ENCODE results near the gene ATP6V1F. TPM values are rescaled to one million over a fixed set of nuclear protein-coding genes. Genes with fewer than 3 reads are reported as not detected.
"Not testable (repeated sequence)": the region's sequence is repeated elsewhere in the genome, so short reads cannot be mapped to it uniquely, and the experiment has no call there.

Gene ATP6V1F
- polyA plus RNA-seq, 12 donors = 94.5 to 144 (median 109) TPM; not detected in 1

- no peak for DNase-seq
These were observed 30.8 kb downstream of the ATP6V1F start for GRCh38 chr7:128893251-128894100.

- no peak for DNase-seq
These were observed 31.4 kb downstream of the ATP6V1F start for GRCh38 chr7:128894101-128894440.

GRCh38 chr7:128895320-128895719, 32.7 kb downstream of the ATP6V1F start:
- no peak for DNase-seq

GRCh38 chr7:128899392-128899791, 36.7 kb downstream of the ATP6V1F start:
- DNase-seq = no peak

- DNase-seq = no peak
These were observed 37.6 kb downstream of the ATP6V1F start for GRCh38 chr7:128900237-128900636.

GRCh38 chr7:128902761-128903585, 40.3 kb downstream of the ATP6V1F start:
- no peak for DNase-seq

GRCh38 chr7:128903621-128904361, 41.1 kb downstream of the ATP6V1F start:
- DNase-seq = no peak

- DNase-seq = no peak
These were observed 41.9 kb downstream of the ATP6V1F start for GRCh38 chr7:128904381-128905197.

GRCh38 chr7:128906001-128906765, 43.5 kb downstream of the ATP6V1F start:
- no peak for DNase-seq

GRCh38 chr7:128906766-128907559, 44.3 kb downstream of the ATP6V1F start:
- DNase-seq = no peak

- DNase-seq = no peak
These were observed 46.3 kb downstream of the ATP6V1F start for GRCh38 chr7:128908750-128909624.

- DNase-seq = no peak
These were observed 47.2 kb downstream of the ATP6V1F start for GRCh38 chr7:128909625-128910568.

- no peak for DNase-seq
These were observed 47.9 kb downstream of the ATP6V1F start, which contains the start of gene KCP for GRCh38 chr7:128910569-128910945. Gene KCP (minus strand): TSS chr7:128910709. CDS start chr7:128910676, 33 bp downstream.

GRCh38 chr7:128911423-128912031, 48.9 kb downstream of the ATP6V1F start:
- peak; percentile 45 for DNase-seq

- no peak for DNase-seq
These were observed 49.6 kb downstream of the ATP6V1F start for GRCh38 chr7:128912281-128912680.

- DNase-seq = not testable (repeated sequence)
These were observed 50.2 kb downstream of the ATP6V1F start for GRCh38 chr7:128912709-128913495.
